C1 segment of cervical spinal cord (tissue), 14 donors: ENCODE measurements around the gene SNX10.
"Not testable (repeated sequence)": the region's sequence is repeated elsewhere in the genome, so short reads cannot be mapped to it uniquely, and the experiment has no call there.

Experiments
- DNase-seq, 14 donors: peaks; one replicate each; lab custom pipeline; 2025; lab: John Stamatoyannopoulos, UW

Gene SNX10

DNA sequence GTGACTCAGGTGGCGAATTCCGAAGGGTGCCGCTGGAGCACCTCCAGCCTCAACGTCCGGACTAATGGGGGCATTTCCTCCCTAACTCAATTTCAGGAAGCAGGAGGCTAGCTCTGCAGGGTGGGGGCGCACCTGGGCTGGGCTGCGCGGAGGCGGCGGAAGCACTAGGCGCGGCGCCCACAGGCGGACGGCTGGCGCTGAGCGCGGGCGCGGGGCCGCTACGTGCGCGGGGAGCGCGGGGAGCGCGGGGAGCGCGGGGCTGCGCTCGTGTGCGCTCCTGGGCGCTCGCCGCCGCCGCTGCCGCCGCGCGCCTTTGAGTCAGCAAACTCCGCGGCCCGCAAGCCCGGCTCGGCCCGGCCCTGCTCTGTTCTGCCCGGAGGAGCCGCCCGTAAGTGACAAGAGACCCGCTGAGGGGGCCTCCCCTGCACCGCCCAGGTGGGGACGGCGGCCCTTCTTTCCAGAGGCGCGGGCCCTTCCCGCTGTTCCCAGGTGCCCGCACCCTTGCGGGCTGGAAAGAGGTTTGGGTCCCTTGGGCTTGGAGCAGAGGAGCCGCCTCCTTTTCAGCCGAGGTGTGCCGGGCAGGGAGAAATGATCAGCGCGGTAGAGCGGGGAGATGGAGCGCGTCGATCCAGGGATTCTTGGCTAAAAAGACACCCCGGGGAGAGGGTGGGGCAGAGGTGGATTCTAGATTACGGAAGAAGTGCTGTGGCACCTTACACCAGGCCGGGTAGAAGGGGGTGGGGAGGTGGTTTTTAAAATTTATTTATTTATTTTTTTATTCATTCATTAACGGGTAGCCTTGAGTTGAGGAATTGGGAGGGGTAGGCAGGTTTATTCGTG is at the start of gene SNX10:
TSS of gene SNX10 (plus strand) at position 164 of the 840 bp plus-strand sequence. CDS start 54,581 bp downstream, outside the sequence.
- DNase-seq, result peak in 7 of 14 donors; percentile 16 to 73 (median 41)

DNA sequence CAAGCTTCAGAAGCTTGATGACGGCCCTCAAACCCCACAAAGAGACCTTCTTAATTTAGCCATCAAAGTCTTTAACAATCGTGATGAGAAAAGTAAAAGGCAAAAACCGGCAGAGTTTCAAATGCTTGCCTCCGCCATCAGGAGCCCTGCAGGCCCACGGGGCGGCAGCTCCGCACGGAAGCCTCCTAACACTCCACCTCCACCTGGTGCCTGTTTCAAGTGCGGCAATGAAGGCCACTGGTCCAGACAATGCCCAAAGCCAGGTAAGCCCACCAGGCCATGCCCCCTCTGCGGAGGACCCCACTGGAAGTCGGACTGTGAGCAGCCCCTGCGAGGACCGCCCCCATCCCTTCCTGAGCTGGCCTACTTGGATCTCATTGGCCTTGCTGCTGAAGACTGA is 46.5 kb upstream of the SNX10 start:
- DNase-seq, result no peak

GRCh38 chr7:26250239-26250638 is 41.4 kb upstream of the SNX10 start:
- no peak for DNase-seq

- DNase-seq, result not testable (repeated sequence)
Observed at GRCh38 chr7:26261866-26262265, 29.8 kb upstream of the SNX10 start.

GRCh38 chr7:26265065-26265464 is 26.6 kb upstream of the SNX10 start:
- no peak for DNase-seq

DNA sequence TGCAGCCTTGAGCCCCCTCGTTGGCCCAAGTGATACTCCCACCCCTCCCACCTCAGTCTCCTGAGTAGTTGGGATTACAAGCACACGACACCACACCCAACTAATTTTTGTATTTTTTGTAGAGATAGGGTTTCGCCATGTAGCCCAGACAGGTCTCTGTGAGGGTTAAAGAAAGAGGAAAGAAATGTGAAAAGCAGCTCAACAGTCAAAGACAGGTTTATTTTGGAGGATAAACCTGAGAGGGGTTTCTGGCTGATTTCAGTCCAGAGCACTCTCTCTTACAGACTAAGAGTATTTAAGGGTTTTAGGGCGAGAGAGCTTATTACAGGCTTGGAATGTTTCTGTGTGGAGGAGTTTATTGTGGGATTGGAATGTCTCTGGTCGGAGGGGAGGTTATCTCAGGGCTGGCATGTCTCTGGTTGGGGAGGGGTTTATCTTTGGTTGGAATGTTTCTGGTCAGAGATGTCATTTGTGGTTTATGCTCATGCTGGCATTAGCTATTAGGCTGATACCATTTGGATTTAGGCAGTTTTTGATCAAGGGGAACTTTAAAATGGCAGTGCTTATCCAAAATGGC is 26.1 kb upstream of the SNX10 start:
- no peak for DNase-seq

GRCh38 chr7:26267601-26268166 is 24.0 kb upstream of the SNX10 start:
- DNase-seq, result no peak

DNA sequence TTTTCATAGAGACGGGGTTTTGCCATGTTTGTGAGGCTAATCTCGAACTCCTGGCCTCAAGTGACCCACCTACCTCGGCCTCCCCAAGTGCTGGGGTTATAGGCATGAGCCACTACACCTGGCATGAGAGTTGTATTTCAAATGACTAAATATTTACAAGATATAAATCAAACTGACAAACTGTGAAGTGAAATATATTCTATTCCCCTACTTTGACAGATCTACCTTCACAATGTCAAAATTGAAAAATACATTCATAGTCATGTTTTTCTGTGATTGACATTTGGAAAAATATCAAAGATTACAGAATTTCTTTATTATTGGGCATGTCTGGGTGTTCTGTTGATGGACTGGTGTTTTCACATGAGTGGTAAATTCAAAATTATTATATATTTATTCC is 16.4 kb upstream of the SNX10 start:
- no peak for DNase-seq

- DNase-seq, result no peak
Observed at GRCh38 chr7:26278770-26279169, 12.9 kb upstream of the SNX10 start.

DNA sequence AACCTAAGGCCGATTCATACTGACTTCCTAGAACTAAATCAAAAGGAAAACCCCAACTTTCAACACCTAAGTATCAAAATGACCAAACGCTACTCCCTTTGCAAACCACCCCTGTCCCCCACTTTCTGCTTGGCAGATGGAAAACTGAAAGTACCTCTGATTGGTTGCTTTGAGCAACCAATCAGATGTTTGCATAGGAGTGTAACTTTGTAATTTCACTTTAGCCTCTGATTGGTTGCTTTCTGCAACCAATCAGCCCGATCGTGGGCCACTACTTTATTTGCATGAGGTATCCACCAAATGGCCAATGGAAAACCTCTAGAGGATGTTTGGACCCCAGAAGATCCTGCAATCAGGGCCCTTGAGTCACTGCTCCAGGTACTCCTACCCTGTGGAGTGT is 12.3 kb upstream of the SNX10 start:
- no peak for DNase-seq

- no peak for DNase-seq
Observed at GRCh38 chr7:26280097-26280496, 11.6 kb upstream of the SNX10 start.

- no peak for DNase-seq
Observed at GRCh38 chr7:26280723-26281122, 10.9 kb upstream of the SNX10 start.

- DNase-seq, result no peak
Observed at GRCh38 chr7:26284477-26284876, 7.2 kb upstream of the SNX10 start.

DNA sequence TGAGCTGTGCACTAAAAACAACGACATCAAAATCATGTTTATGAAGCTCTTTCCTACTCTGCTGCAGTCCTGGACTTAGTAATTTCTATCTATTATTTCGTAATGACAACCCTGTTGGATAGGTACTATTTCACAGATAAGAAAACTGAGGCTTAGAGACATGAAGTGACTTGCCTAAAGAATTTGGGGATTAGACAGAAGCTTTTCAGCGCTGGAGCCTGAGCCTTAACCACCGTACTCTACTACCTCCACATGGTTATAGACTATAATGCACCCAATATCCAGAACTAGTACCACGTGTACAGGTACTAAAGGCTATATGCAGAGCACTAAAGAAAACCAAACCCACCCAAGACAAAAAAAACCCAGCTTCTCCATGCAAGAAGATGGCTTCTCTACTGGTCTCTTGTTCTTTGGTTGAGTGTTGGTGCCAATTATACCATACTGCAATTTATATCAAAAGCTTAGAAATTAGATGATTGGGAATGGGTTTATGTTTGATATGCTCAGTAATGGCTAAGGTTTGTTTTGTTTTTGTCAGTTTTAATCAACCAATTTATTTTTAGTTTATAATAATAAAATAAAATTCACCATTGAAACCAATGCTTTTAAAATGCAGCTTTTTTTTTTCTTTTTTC is 6.5 kb upstream of the SNX10 start:
- no peak for DNase-seq

- no peak for DNase-seq
Observed at GRCh38 chr7:26286157-26286556, 5.5 kb upstream of the SNX10 start.

- DNase-seq, result not testable (repeated sequence)
Observed at GRCh38 chr7:26288126-26288525, 3.5 kb upstream of the SNX10 start.

DNA sequence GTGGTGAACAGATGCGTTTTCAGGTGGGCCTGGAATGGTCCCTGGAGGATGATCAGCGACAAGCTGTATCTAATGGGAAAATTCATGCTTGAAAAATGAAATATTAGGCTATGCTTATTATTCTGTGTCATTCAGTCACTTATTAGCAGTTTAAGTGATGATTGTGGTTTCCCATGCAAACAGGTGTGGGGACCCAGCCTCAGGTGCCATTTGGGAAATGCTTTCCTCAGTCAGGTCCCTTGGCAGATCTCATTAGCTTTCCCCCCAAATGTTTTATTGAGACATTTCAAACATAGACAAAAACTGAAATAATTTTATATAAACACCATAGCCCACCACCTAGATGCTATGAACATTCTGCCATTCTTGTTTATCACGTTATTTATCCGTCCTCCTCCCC is 411 bp upstream of the SNX10 start:
- no peak for DNase-seq

DNA sequence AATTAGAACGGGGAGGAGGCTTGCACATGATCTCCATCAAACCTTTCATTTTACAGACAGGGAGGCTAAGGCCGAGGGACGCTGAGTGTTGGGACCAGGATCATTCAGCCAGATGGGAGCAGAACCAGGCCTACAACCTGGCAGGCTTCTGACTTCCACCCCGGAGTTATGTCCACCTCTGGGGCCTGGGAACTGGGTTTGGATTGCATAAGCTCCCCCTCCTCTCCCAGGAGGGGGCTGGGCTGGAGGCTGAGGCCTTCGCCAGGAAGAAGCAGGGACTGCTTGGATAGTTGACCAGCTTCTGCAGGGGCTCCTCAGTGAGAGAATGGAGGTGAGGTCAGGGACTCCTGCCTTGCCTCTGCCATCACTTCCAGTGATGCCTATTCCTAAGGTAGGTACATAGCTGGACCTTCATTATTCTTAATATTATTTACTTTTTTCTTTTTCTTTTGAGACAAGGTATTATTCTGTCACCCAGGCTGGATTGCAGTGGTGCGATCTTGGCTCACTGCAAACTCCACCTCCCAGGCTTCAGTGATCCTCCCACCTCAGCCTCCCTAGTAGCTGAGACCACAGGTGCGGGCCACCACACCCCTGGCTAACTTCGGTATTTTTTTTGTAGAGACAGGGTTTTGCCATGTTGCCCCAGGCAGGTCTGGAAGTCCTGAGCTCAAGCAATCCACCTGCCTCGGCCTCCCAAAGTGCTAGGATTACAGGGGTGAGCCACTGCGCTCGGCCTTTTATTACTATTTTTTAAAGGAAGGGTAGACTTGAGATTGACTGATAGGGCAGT is 1.3 kb downstream of the SNX10 start:
- peak in 2 of 14 donors; percentile 18 to 52 for DNase-seq

DNA sequence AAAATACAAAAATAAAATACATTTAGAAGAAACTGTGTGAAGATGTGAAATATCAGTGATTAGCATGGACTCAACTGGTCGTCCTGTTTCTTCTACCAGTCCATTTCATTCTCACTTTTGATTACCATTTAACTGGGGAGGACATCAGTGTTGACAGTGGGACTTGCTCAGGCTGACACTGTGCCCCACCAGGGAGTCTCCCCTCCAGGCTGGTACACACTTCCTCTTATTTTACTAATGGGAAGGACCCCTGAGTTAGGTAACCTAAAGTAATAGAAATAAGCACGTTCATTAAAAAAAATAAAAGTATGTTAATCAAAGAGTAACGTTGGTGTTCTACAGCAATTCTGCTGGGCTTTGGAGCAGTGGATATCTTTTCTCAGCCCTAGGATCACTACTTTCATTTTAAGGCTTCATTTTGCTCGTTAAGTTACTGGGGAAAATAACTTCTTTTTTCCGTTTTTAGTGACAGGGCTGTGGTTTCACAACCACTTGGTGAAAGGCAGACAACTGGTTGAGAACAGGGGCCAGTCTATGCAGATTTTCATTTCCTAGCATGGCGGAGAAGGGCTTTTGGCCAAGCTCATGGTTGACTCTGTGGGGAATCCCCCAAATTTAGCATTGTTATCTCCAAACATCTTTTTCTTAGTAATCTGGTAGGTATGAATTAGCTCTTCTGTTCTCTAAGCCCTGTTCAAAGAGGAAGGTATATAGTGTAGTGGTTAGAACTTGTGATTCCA is 2.1 kb downstream of the SNX10 start:
- no peak for DNase-seq

- no peak for DNase-seq
Observed at GRCh38 chr7:26295015-26295414, 3.4 kb downstream of the SNX10 start.

DNA sequence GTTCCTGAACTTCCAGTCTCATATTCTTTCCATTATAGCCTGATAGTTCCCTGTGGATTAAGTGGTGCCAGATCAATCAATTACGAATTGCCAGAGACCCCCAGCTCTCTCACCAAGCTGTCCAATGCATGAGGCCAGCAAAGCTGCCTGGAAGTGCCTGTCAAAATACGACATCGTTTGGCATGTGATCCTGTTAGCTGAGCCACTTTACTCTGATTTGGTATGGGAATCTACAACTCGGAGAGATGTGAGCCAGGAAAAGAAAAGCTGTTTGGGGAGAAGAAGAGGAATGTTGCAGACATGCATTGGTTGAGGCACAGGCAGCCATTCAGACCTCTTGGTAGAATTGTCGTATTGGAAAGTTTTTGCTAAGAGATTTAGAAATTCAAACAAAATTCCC is 3.9 kb downstream of the SNX10 start:
- no peak for DNase-seq
